WI38 (cell line): ENCODE results near the gene SLC6A15.

Experiments
- H3K4me3 ChIP-seq: 2 replicates; pipeline ENCODE4 v1.5.1; 2011; ENCODE audit warnings: low read depth, mild to moderate bottlenecking, control low read depth, low read length
- TF ChIP-seq, protein P1 (sequence below): IDR thresholded peaks from 2 replicates; pipeline ENCODE4 v1.5.1; 2012; ENCODE audit warnings: low read depth, mild to moderate bottlenecking, control low read depth, low read length

SLC6A15 gene

DNA sequence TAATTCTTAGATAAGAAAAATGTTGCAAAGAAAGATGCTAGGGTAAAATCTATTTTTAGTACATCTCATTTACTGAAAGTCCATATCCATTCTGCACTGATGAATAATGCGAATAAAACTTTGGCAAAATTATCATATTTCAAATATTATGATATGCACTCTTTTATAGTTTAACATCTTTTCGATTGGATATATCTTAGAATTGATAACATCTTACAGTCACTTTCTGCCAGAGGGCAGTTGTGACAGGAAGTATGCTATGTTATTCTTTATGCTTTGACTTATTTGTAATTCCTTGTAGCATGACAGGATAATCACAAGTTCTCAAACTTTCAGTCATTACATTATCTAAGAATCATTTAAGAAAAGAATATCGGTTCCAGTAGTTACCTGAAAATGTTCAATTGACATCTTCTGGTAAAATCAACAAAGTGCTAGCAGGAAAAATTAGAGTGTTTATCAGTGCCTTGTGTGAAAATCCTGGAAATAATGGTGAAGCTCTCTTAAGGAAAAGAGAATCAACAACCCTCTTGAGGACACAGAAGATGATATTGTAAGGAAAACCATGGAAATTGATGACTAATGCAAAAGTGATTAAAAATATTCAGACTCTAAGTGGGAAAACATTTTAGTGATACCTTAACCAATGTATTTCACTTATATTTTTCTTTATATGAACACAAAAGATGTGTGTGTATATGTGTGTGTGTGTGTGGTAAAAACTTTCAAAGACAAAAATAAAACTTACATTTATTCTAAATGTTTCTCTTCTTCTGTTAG is 95.5 kb downstream of the SLC6A15 start:
- TF ChIP-seq, protein P1, sequence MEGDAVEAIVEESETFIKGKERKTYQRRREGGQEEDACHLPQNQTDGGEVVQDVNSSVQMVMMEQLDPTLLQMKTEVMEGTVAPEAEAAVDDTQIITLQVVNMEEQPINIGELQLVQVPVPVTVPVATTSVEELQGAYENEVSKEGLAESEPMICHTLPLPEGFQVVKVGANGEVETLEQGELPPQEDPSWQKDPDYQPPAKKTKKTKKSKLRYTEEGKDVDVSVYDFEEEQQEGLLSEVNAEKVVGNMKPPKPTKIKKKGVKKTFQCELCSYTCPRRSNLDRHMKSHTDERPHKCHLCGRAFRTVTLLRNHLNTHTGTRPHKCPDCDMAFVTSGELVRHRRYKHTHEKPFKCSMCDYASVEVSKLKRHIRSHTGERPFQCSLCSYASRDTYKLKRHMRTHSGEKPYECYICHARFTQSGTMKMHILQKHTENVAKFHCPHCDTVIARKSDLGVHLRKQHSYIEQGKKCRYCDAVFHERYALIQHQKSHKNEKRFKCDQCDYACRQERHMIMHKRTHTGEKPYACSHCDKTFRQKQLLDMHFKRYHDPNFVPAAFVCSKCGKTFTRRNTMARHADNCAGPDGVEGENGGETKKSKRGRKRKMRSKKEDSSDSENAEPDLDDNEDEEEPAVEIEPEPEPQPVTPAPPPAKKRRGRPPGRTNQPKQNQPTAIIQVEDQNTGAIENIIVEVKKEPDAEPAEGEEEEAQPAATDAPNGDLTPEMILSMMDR: no peak
- no peak overlapping the region for H3K4me3 ChIP-seq

DNA sequence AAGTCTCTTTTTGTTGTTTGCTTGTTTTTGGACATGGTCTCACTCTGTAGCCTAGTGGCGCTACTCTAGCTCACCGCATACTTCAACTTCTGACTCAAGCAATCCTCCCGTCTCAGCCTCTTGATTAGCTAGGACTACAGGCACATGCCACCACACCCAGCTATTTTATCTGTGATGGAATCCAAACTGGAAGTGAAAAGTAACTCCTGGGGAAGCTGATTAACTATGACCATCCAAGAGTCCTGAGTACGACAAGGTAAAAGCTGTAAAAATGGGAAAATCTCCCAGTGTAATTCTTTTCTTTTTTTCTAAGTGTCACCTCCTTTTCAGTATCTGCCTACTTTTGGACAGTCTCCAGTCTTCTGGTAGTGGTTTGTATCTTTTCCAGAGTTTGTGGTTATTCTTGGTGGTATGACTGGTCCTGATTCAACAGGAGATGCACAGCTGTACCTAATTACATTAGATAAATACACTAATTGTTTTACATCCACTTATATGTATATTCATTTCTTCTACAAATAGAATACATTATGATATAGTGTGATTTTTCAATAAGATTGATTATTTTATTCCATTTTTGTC is 97.8 kb downstream of the SLC6A15 start:
- TF ChIP-seq, protein P1: no peak
- H3K4me3 ChIP-seq: no peak overlapping the region

DNA sequence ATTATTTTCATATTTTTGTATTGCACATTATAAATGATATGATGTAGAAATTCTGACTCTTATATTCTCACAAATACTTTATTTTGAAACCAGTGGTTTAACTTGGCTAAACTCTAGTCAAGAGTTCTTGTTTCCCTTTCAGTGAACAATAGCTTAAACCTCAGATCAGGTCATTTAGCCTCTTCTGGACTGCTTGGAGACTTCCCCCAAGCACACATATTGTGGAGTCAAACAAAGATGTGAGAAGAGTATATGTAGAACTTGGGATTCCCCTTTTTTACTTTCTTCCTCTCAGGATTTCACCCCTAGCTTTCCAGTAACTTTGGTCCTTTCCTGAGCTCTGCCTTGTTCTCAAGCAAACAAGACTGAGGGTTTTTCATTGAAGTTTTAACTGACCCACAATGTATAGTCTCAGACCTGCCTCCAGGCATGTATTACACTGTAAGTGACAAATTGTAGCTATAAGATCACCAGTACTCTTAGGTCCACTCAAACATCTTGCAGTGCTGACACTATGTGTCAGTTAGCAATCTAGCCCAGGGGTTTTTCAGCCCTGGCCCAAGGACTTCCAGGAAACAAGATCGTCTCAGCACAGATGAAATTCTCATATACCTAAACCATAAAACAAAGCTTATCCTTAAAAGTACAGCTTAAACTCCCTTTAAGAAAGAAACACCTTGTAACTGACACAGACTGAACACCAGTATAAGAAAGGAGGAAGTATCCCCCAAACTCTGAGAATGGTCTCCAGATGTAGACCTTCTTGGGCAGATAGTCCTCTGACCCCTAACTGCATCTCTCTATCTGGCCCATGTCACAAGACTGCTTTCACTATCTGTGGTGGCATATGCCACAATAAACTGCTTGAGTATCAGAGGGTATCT is 98.6 kb downstream of the SLC6A15 start:
- no peak overlapping the region for H3K4me3 ChIP-seq
- TF ChIP-seq, protein P1: no peak

DNA sequence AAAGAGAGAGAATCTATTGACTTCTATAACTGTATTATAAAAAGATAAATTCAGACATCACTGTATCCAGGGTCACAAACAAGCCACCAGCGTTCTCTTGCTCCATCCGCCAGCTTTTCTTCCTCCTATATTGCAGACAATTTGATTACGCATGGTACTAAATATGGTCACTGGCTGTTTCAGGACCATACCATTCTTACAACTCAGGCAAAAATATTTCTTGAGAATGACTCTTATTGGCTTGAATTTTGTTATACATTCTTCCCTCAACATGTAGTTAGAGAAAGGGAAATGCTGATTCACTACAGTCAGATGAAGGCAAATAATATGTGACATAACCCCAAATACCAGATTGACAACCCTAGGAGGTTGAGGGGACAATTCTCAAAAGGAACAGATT is 101.3 kb downstream of the SLC6A15 start:
- TF ChIP-seq, protein P1: no peak
- H3K4me3 ChIP-seq: no peak overlapping the region

DNA sequence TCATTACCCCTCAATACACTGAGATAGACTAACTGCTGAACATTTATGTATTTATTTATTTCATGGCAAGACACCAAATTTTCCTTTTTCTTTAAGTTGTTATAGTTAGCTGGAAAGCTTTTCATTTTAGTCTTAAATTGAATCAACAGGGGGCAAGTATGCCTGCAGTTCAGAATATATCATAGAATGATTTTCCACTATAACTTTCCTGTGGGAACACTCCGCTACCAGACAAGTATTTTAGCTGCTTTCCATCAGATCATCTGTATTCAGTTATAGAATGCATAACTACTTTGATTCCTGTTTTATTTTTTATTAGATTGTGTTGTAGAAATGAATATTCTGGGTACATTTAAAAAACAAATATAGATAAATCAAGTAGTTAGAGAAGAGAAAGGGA is 102.0 kb downstream of the SLC6A15 start:
- TF ChIP-seq, protein P1: no peak
- no peak overlapping the region for H3K4me3 ChIP-seq
